HG03064 (cell line): ENCODE data around the gene GUCY1B1.

ENCODE experiments used
- ATAC-seq: cut with Tn5 transposase; IDR thresholded peaks from one replicate; pipeline ENCODE4 v1.9.1; 2021; ENCODE audit warnings: low read depth; ENCODE audit not compliant: unreplicated experiment

Gene GUCY1B1

GRCh38 chr4:155761047-155761446 is 2.2 kb downstream of the GUCY1B1 start:
- no peak for ATAC-seq

- ATAC-seq, result no peak
Observed at GRCh38 chr4:155761916-155762315, 3.1 kb downstream of the GUCY1B1 start.

- no peak for ATAC-seq
Observed at GRCh38 chr4:155762334-155762733, 3.5 kb downstream of the GUCY1B1 start.

GRCh38 chr4:155763551-155763950 is 4.7 kb downstream of the GUCY1B1 start:
- no peak for ATAC-seq

- ATAC-seq, result no peak
Observed at GRCh38 chr4:155765149-155765548, 6.3 kb downstream of the GUCY1B1 start.

GRCh38 chr4:155766622-155767021 is 7.8 kb downstream of the GUCY1B1 start:
- ATAC-seq, result no peak

GRCh38 chr4:155768370-155768769 is 9.5 kb downstream of the GUCY1B1 start:
- no peak for ATAC-seq

- no peak for ATAC-seq
Observed at GRCh38 chr4:155769090-155769489, 10.3 kb downstream of the GUCY1B1 start.

- no peak for ATAC-seq
Observed at GRCh38 chr4:155772459-155773195, 13.8 kb downstream of the GUCY1B1 start.

- ATAC-seq, result no peak
Observed at GRCh38 chr4:155773196-155773800, 14.5 kb downstream of the GUCY1B1 start.

GRCh38 chr4:155774033-155774432 is 15.2 kb downstream of the GUCY1B1 start:
- ATAC-seq, result no peak

- ATAC-seq, result no peak
Observed at GRCh38 chr4:155777971-155778735, 19.3 kb downstream of the GUCY1B1 start.

GRCh38 chr4:155780775-155781174 is 22.0 kb downstream of the GUCY1B1 start:
- ATAC-seq, result no peak

- no peak for ATAC-seq
Observed at GRCh38 chr4:155781249-155781831, 22.5 kb downstream of the GUCY1B1 start.

GRCh38 chr4:155784637-155785036 is 25.8 kb downstream of the GUCY1B1 start:
- ATAC-seq, result no peak

GRCh38 chr4:155785828-155786227 is 27.0 kb downstream of the GUCY1B1 start:
- no peak for ATAC-seq

GRCh38 chr4:155787113-155787710 is 28.4 kb downstream of the GUCY1B1 start:
- peak; percentile 91 for ATAC-seq

GRCh38 chr4:155789391-155789790 is 30.6 kb downstream of the GUCY1B1 start:
- peak; percentile 58 for ATAC-seq

- ATAC-seq, result no peak
Observed at GRCh38 chr4:155789982-155790381, 31.2 kb downstream of the GUCY1B1 start.

- ATAC-seq, result no peak
Observed at GRCh38 chr4:155794589-155795236, 35.9 kb downstream of the GUCY1B1 start.
